HG03432 (cell line): ENCODE measurements around the gene PRKCA.

Experiments
- ATAC-seq: cut with Tn5 transposase; IDR thresholded peaks from one replicate; pipeline ENCODE4 v1.9.1; 2021; ENCODE audit warnings: mild to moderate bottlenecking, moderate library complexity; ENCODE audit not compliant: unreplicated experiment

The PRKCA gene

GRCh38 chr17:66663041-66663606, 360.7 kb downstream of the PRKCA start:
- no peak for ATAC-seq

DNA sequence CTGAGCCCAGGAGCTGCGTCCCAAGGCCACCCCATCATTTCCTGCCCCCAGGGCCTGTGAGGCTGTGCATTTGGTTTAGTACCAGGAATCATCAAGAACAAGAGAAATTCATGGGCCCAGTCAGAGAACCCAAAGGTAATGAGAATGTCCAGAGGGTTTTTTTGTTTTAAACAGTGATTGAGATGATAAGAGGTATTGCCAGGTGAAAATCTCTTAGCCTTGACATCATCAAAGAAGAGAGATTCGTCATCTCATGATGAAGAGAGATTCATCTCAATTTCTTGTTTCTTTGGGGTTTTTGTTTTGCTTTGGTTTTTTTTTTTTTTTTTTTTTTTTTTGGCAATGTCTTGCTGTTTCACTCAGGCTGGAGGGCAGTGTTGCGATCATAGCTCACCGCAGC, 361.9 kb downstream of the PRKCA start:
- no peak for ATAC-seq

DNA sequence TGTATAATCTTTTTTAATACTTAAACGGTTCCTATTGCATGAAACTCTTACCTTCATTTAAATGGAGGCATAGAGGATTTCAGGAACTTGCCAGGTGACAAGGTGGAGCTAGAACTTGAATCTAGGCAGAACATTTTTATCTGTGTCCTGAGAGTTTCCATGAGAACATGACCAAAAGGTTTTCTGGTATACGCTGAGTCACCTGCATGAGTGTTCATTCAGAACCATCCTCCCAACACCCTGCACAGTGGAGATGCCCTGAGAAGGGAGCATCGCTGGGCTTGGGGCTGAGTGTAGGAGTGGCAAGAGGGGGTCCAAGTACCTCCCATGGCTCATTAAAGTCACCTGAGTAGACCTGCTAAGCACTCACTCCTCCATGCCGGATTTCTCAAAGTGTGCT, 362.8 kb downstream of the PRKCA start:
- no peak for ATAC-seq

DNA sequence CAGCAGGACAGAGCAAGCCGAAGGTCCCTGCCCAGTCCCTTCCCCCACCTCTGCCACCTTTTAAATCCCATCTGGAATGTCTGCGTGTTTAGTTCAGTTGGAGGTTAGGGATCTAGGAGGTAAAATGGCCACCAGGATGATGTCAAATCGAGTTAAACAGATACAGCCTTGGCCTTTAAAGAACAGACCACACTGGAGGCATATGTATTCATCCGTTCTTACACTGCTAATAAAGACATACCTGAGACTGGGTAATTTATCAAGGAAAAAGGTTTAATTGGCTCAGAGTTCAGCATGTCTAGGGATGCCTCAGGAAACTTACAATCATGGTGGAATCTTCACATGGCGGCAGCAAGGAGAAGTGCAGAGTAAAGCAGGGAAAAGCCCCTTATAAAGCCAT, 364.7 kb downstream of the PRKCA start:
- no peak for ATAC-seq

- ATAC-seq = no peak
Observed at GRCh38 chr17:66667491-66668030, 365.1 kb downstream of the PRKCA start.

DNA sequence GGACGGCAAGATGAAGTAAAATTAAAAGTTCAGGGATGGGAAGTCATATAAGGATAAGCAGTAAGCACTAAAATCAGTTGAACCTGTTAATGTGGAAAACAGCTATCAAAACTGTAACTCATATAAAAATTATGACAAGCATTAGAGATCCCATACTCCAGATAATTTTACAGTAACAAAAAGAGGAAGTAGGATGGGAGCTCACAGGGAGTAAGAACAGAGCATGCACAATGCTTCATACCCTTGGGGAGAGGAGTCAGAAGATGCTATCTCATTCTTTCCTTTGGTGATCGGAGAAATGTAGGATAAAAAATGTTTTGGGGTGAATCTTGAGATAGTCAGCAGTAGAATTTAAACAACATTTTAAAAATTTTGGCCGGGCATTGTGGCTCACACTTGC, 367.8 kb downstream of the PRKCA start:
- no peak for ATAC-seq

GRCh38 chr17:66671156-66671555, 368.7 kb downstream of the PRKCA start:
- ATAC-seq = no peak

GRCh38 chr17:66673668-66674276, 371.4 kb downstream of the PRKCA start:
- ATAC-seq = no peak

- no peak for ATAC-seq
Observed at GRCh38 chr17:66675273-66675990, 373.0 kb downstream of the PRKCA start.

GRCh38 chr17:66675991-66676371, 373.6 kb downstream of the PRKCA start:
- ATAC-seq = no peak

DNA sequence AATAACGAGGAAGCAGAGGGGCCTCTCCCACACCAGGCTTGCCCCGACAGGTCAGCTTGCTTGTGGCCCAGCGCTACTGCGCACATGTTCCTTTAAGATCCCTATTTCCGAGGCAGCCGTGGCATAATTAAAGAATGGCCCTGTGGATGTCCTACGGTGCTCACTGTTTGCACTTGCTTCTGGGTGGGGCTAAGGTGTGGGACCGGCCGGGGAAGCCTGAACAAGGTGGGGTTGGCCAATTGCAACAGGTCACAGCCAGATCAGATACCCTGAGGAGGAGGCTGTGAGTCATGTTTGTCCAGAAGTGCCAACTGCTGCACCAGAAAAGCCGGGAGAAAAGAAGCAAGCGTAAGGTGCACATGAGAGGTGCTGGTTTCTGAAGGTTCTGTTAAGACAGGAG, 374.0 kb downstream of the PRKCA start:
- no peak for ATAC-seq

DNA sequence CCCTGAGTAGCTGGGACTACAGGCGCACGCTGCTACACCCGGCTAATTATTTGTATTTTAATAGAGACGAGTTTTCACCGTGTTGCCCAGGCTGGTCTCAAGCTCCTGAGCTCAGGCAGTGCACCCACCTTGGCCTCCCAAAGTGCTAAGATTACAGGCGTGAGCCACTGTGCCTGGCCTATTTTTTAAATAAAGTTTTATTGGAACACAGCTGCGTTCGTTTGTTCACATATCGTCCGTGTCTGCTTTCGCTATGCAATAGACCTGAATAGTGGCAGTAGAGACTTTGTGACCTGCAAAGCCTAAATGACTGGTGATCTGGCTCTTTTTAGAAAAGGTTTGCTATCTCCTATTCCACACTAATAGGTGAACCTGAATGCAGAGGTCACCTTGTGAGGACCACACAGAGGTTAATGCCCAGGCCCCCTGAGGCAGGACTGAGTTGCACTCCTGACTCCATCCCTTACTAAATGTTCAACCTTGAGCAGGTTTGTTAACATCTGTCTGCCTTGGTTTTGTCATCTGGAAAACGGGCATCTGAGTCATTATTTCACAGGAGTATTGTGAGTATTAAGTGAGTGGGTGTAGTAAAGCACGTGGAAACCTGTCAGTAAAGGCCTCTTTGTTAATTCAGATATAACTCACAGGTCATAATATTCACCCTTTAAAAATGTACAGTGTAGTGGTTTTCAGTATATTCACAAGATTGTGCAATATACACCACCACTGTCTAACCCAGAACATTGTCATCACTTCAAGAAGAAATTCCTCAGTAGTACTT, 375.0 kb downstream of the PRKCA start:
- no peak for ATAC-seq

DNA sequence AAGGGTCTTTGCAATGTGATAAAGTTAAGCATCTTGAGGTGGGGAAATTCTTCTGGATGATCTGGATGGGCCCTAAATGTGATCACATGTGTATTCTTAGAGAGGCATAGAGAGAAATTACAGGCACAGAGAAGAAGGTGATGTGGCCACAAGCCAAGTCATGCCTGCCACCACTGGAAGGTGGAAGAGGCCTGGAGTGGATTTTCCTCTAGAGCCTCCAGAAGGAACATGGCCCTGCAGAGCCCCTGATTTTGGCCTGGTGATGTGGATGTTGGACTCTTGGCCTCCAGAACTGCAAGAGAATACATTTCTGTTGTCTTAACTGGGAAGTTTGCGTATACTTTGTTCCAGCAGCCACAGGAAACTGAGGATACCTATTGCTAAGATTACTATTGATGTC, 375.6 kb downstream of the PRKCA start:
- ATAC-seq = no peak

- no peak for ATAC-seq
Observed at GRCh38 chr17:66678827-66679226, 376.4 kb downstream of the PRKCA start.

DNA sequence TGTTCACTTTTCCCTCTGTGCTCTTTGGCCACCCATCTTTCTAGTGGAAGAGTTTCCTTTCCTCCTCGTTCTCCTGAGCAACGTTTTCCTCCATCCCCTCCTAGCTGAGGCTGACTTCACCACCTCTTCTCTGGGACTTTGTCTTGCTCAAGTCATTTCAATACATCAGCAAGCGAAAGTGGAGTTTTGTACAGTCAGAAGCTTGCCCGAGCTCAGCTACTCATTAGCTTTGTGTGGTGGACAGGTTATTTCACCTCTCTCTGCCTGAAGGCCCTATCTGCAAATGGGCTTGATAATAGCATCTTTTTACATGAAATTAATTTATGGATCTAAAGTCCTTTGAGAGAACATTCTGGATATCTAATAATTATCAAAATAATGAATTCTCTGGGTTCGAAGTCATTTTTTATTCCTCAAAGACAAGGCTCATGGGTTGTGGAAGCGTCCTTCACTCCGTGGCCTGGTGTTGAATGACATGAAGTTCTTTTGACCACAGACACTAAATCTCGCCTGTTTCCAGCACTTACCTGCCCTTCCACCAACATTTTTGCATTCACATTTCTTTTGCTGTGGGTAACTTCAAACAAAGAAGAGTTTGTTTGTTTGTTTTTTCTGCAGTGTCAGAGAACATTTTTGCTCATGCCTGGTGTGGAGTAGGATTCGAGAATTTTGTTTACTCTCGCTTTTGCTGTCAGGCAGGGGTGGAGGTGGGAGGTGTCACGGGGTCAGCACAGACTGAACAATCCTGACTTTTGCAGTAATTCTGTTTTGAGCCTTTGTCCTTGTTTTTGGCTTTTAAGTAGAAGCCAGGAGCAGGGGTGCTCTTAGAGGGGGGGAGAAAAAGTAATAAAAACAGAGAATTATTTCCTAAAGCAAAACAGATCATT, 377.5 kb downstream of the PRKCA start:
- ATAC-seq = no peak

DNA sequence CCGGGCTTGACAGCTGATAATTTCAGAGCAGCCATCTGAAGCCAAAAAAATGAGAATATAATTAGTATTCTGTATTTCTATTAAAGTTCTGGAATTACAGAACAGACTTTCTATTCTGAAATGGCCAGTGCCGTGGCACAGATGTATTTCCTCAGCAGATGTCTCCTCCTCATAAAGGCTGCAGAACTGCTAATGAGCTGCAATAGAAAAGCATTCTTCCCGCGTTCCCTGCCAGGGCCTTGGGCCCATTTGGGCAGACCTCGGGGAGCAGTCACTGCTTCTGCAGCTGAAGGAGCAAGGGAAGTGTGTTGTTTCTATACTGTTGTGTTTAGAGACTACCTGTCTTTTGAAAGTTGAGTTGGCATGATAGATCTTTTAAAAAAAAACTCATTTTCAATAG, 379.9 kb downstream of the PRKCA start:
- ATAC-seq = no peak

GRCh38 chr17:66684261-66684660, 381.8 kb downstream of the PRKCA start:
- no peak for ATAC-seq

GRCh38 chr17:66684731-66685130, 382.3 kb downstream of the PRKCA start:
- ATAC-seq = no peak

- ATAC-seq = no peak
Observed at GRCh38 chr17:66686601-66687000, 384.2 kb downstream of the PRKCA start.

DNA sequence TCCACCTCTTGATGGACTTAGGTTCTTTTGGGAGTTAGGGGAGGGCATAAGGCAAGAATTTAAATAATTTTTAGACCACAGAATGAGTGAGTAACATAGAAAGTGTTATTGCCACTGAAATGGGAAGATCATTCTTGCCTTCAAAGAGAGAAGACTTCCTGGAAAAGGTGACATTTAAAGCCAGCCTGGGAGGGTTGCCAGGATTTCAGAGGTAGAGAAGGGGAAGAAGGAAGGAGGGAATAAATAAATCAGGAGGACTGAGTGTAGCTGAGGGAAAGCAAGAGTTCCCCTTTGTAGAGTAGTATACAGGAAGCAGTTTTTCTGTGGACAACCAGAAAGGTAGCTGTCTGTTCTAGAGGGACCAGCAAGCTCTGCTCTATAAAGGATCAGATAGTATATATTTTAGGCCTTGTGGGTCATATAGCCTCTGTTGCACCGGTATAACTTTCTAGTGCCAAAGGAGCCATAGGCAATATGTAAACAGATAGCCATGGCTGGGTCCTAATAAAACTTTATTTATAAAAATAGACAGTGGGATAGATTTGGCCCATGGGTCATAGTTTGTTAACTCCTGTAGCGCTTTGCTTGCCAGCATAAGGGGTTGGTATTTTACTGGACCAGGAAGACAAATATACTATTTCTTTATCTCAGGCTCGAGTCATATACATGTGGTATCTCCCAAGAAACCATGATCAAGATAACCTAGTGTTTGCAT, 385.3 kb downstream of the PRKCA start:
- no peak for ATAC-seq
